Fibroblast of skin of abdomen (primary cell): ENCODE data around the gene EXOC3.
"Not testable (repeated sequence)": the region's sequence is repeated elsewhere in the genome, so short reads cannot be mapped to it uniquely, and the experiment has no call there.

Source experiments
- DNase-seq: peaks from one replicate; pipeline ENCODE4 v3.0.0-alpha.2; 2013

Gene EXOC3

DNA sequence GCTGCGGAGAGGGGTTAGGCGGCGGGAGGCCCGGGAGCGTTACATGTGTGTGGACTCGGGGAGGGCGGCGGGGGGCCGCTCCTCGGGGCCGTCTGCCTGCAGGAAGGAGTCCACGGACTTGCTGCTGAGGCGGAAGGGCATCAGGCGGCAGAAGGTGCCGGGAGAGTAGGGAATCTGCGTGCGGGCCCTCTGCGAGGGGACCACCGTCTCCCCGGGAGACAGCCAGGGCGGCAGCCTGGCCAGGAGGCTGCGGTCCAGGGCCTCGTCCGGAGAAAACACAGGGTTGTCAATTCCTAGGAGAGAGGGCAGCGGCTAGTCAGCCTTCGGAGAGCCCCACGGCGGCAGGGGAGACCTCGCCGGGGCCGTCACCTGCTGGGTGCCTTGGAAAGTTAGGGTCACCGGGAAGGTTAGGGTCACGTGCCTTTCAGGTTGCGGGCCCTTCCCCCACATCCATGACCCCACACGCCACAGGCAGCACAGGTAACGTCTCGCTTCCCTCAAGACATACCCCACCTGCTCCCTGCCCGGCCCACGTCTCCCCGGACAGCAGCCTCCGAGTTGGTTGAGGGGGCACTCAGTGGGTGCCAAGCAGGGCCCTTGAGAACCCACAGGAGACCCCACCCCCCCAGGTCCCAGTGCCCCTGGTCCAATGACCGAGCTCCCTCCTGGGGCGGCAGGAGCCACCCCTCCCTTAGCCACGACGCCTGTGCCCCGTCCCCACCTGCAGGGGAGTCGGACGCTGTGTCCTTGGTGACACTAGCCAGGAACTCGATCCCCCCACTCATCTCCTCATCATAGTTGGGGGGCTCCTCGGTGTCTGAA, 32.1 kb downstream of the EXOC3 start:
- DNase-seq: no peak

DNA sequence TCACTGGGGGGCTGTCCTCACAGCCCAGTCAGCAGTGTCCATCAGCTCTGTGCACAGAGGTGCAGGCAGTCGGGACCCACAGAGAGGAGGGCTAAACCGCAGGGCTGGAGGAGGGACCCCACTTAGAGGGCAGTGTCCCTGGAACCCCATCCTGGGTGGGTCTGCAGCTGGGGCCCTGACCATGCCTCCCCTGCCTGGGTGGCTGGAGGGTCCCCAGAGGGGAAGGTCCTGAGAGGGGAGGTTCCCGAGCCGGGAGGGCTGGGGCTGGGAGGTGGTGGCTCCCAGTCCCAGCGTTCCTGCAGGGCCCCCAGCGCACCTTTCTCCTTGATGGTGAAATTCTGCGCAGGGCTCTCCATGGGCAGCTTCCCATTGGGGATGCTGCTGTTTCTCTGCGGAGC, 32.7 kb downstream of the EXOC3 start:
- DNase-seq: no peak

DNA sequence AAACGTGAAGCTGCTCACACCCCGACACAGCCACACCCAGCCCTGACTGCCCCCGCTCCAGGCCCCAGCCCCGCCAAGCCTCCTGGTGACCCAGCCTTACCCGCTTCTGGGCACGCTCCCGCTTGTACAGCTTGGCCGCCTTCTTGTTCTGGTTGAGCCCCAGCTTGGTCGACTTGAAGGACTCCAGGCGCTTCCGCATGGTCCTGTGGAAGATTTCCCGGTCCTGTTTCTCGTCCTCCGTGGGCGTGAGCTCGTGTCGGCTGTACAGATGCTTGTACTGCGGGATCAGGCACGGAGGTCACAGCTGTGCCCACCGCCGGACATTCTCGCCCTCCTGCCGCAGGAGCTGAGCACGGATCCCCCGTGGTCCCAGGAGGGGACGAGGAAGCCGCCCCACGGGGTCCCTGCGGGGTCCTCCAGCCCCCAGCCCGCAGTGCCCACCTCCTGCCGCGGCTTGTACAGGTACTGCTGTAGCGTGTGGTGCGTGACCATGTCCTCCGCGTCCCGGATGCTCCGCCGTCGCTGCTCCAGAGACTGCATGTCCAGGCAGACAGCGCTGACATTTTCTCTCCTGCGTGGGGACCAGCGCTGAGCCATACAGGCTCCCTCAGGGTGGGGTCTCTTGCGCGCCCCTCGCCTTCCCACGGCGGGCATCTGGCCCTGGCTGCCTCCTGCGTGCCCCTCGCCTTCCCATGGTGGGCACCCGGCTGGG, 33.3 kb downstream of the EXOC3 start:
- DNase-seq: no peak

GRCh38 chr5:476814-477175, 33.8 kb downstream of the EXOC3 start:
- no peak for DNase-seq

- no peak for DNase-seq
These were observed 34.3 kb downstream of the EXOC3 start for GRCh38 chr5:477247-477646.

- DNase-seq: no peak
These were observed 34.9 kb downstream of the EXOC3 start for GRCh38 chr5:477871-478270.

DNA sequence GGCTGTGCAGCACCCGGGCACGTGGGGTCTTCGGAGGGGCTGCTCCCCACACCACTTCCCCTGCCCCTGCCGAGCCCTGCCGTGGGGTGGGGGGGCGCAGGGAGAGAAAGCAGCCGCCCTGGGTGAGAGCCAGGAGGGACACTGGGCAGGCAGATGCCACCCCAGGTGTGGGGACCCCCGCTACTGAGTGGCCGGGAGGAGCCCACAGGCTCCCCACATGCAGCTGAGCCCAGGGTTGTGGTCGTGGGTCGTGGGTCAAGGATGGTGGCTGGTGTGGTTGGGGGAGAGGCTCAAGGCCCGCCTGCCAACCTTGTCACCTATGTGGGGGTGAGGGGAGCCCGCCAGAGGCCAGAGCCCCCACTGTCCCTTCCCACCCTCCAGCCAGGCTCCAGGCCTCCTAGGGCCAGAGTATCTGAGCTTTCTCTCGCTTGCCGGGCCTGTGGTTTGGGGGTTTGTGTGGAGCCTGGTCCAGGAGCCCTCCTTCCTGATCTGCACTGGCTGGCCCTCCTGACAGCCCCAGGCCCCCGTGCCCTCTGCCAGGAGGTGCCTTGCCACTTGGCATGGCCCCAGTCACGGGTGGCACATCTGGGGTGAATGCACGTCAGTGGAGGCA, 35.5 kb downstream of the EXOC3 start:
- no peak for DNase-seq

DNA sequence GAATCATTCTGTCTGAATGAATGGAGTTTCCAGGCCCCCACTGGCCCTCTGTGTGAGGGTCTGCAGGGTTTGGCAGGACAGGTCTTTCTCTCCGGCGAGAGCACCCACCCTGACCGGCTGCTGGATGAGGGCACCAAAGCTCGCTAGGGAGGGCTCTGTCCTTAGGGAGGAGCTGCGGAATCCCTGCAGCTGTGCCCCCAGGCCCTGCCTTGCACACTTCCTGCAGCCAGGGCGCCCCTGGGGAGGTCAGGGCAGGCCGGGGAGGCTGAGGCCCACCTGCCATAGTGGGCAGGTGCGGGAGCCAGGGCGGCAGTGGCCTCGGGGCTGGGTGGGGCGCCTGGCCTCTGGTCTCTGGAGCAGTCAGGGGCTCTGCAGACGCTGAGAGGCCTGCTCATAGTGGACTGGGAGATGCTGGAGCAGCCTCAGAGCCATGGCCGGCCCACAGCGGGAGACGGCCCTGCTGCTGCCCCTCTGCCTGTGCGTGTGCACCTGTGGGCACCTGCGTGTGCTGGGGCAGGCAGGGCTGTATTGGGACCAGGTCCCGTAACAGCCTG, 36.1 kb downstream of the EXOC3 start:
- DNase-seq: no peak

- DNase-seq: no peak
These were observed 36.8 kb downstream of the EXOC3 start for GRCh38 chr5:479566-480319.

DNA sequence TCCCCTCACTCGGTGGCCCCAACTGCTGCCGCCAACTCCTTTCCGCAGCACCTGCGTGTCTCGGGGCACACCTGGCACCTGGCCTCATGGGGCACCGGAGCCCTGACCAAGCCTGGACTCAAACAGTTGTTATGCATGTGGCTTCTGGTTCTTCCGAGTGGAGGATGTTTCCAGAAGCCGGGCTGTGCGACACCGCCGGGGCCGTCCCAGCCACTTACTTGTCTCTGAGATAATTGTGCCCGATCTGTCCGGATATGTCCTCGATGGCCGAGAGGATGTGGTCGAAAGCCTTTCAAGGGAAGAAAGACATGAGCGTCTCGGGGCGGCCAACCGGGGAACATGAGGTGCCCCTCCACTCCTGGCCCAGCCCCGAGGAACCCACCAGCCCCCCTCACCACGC, 38.4 kb downstream of the EXOC3 start:
- no peak for DNase-seq

GRCh38 chr5:482021-482420, 39.0 kb downstream of the EXOC3 start:
- no peak for DNase-seq

GRCh38 chr5:482506-482905, 39.5 kb downstream of the EXOC3 start:
- no peak for DNase-seq

DNA sequence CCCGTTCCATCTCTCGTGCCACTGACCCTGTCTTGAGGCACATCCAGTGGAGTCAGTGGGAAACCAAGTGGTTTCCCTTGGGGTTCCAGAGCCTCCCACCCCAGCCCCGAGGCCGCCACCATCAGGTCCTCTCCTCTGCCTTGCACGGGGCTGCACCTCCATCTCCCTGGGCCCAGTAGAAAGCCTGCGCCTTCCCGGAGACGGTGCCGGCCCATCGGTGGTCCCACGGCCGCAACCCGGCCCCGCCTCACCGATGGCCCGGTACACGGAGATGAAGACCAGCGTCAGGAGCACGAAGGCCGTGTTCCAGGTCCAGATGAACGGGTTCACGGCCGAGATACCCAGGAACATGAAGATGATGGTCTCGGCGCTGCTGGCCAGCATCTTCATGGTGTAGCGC, 40.0 kb downstream of the EXOC3 start:
- DNase-seq: no peak

GRCh38 chr5:483434-484140, 40.6 kb downstream of the EXOC3 start:
- no peak for DNase-seq

DNA sequence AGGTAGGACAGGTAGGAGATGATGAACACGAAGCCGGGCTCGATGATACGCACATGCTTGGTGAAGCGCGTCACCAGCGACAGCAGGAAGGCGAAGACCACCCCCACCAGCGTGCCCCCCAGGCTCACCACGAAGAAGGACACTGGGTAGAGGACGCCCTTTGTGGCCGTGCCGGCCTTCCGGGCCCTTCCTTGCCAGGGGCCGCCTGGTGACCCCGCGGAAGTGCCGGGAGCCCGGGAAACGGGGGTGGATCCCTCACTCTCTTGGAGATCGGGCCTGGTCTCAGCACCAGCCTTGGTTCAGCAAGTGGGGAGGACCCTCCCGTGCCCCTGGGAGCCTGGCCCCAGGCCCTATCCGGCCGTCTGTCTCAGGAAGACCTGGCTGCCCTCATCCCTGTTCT, 41.6 kb downstream of the EXOC3 start:
- no peak for DNase-seq

DNA sequence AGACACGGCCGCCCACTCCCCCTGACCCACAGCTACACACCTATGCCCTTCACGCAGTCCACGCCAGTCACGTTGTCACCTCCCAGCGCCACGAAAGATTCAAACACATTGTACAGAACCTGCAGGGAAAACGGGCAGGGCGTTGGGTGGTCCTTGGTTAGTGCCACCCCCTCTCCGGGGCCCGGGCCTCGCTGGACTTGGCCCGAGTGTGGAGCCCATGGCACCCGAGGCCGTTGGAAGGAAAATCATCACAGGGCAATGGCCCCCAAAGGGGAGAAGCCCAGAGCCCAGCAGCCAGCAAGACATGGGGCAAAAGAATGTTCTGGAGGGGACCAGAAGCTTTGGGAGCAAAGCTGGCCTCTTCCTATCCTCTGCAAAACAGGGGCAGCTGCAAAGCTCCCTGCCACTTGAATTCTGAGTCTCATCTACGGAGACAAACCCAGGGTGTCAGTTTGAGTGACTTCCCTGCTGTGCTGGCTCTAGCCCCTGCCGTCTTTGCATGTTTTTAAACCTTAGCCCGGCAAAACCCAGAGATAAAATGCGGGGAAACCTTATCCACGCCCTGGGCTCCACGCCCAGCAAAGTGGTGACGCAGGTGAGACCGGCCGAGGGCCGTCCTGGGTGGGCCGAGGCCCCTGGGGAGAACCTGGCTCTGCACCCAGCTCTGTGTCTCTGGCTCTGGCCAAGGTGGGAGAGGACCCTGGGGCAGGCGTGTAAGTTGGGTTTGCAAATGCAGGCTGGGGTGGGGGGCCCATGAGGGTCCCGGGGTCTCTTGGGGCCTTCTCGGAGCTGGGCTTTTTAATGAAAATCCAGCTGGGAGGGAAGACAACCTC, 42.4 kb downstream of the EXOC3 start:
- no peak for DNase-seq

GRCh38 chr5:485946-486491, 43.0 kb downstream of the EXOC3 start:
- no peak for DNase-seq

DNA sequence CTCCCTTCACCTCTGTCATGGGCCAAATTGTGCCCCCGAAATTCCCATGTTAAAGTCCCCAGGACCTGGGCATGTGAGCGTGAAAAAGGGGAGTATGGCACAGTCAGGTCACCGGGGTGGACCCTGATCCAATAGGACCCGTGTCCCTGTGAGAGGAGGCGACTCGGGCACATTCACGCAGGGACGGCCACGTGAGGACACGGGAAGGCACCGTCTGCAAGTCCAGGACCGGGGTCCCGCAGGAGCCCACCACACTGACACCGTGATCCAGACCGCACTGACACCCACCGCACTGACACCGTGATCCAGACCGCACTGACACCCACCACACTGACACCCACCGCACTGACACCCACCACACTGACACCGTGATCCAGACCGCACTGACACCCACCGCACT, 43.6 kb downstream of the EXOC3 start:
- not testable (repeated sequence) for DNase-seq

DNA sequence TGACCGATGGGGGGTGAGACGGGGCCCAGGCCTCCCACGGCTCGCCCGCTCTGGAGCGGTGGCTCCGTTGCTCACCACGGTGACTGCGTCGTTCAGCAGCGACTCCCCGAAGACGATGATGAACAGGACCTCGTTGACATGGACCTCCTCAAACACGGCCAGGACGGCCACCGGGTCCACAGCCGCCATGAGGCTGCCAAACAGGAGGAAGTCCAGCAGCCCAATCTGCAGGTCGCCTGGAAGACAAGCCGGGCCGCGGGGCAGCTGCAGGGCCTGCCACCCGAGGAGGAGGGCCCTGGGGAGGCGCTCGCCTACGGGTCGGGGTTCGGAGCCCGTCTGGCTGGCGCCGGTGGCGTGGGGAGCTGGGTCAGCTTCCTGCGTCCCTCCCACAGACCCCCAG, 45.3 kb downstream of the EXOC3 start:
- DNase-seq: no peak

GRCh38 chr5:488744-489688, 46.0 kb downstream of the EXOC3 start:
- no peak for DNase-seq
